IMR-90 (cell line): ENCODE measurements around the gene MBD3L2. TPM values are rescaled to one million over a fixed set of nuclear protein-coding genes. Genes with fewer than 3 reads are reported as not detected.

Experiments
- ATAC-seq: fragments of 200-7000 bp; cut with Tn5 transposase; 2 replicates; pipeline ENCODE4 v1.9.1; 2020; ENCODE audit warnings: low read depth, mild to moderate bottlenecking, moderate library complexity
- BruUV-seq: library from RNA; stranded (reverse); fragments of 400-500 nt; replicated peaks from 2 replicates; lab custom pipeline; 2021; lab: Mats Ljungman, UMichigan
- CTCF ChIA-PET: fragments of 300-600 bp; formaldehyde crosslinking; extraction: SDS; loops from one replicate; lab custom pipeline; 2021; ENCODE audit warnings: antibody characterized with exemption; lab: Yijun Ruan, JAX
- POLR2A ChIA-PET: fragments of 300-600 bp; sonication (Branson Sonifier 250); formaldehyde crosslinking; loops from one replicate; lab custom pipeline; 2022; ENCODE audit warnings: antibody characterized with exemption; ENCODE audit not compliant: unreplicated experiment; lab: Charles Lee
- DNase-seq: peaks from one replicate; pipeline ENCODE4 v3.0.0; 2013
- H2AFZ ChIP-seq: replicated peaks from 2 replicates; pipeline ENCODE3; 2013; ENCODE audit warnings: low read length, mild to moderate bottlenecking; ENCODE audit not compliant: poor library complexity
- H2AK5ac ChIP-seq: 2 replicates; pipeline ENCODE4 v1.6.1; 2013; ENCODE audit warnings: low read depth, low read length, inconsistent platforms
- H2AK9ac ChIP-seq: replicated peaks from 2 replicates; pipeline ENCODE3; 2013; ENCODE audit warnings: mild to moderate bottlenecking, low read depth, low read length, moderate library complexity; ENCODE audit not compliant: poor library complexity
- H2BK120ac ChIP-seq: 2 replicates; pipeline ENCODE4 v1.6.1; 2013; ENCODE audit warnings: low read depth, low read length, inconsistent platforms
- H2BK15ac ChIP-seq: 3 replicates; pipeline ENCODE4 v1.6.1; 2013; ENCODE audit warnings: low read depth, low read length, inconsistent platforms
- H2BK20ac ChIP-seq: 2 replicates; pipeline ENCODE4 v1.6.1; 2013; ENCODE audit warnings: low read depth, mild to moderate bottlenecking, inconsistent platforms, low read length, moderate library complexity
- H2BK5ac ChIP-seq: 2 replicates; pipeline ENCODE4 v1.6.1; 2013; ENCODE audit warnings: mild to moderate bottlenecking, low read depth, low read length, inconsistent platforms; ENCODE audit not compliant: poor library complexity, severe bottlenecking
- H3K14ac ChIP-seq: replicated peaks from 2 replicates; pipeline ENCODE4 v1.6.1; 2013; ENCODE audit warnings: low read depth, low read length, inconsistent platforms
- H3K18ac ChIP-seq: 2 replicates; pipeline ENCODE4 v1.6.1; 2013; ENCODE audit warnings: low read depth, low read length, control low read depth
- H3K23ac ChIP-seq: 2 replicates; pipeline ENCODE4 v1.6.1; 2013; ENCODE audit warnings: low read depth, low read length, inconsistent platforms
- H3K27ac ChIP-seq: 2 replicates; pipeline ENCODE4 v1.5.1; 2013; ENCODE audit warnings: mild to moderate bottlenecking, control low read depth, low read length; ENCODE audit not compliant: insufficient read depth
- H3K27me3 ChIP-seq: 2 replicates; pipeline ENCODE4 v1.6.1; 2013; ENCODE audit warnings: low read length; ENCODE audit not compliant: control insufficient read depth, insufficient read depth
- H3K36me3 ChIP-seq: 2 replicates; pipeline ENCODE4 v1.6.1; 2013; ENCODE audit warnings: low read length, mixed read lengths; ENCODE audit not compliant: control insufficient read depth, insufficient read depth
- H3K4ac ChIP-seq: 2 replicates; pipeline ENCODE4 v1.6.1; 2013; ENCODE audit warnings: low read depth, low read length, inconsistent platforms
- H3K4me1 ChIP-seq: 2 replicates; pipeline ENCODE4 v1.6.1; 2013; ENCODE audit warnings: low read length, mixed read lengths; ENCODE audit not compliant: control insufficient read depth, insufficient read depth
- H3K4me2 ChIP-seq: 2 replicates; pipeline ENCODE4 v1.6.1; 2013; ENCODE audit warnings: low read depth, mild to moderate bottlenecking, control low read depth, low read length, moderate library complexity
- H3K4me3 ChIP-seq: 2 replicates; pipeline ENCODE4 v1.5.1; 2013; ENCODE audit warnings: low read depth, mild to moderate bottlenecking, control low read depth, low read length, moderate library complexity; ENCODE audit not compliant: insufficient read depth
- H3K56ac ChIP-seq: 2 replicates; pipeline ENCODE4 v1.6.1; 2013; ENCODE audit warnings: low read length, inconsistent platforms; ENCODE audit not compliant: insufficient read depth; ENCODE audit errors: extremely low read depth
- H3K79me1 ChIP-seq, 2 experiments: 2 replicates each; pipeline ENCODE4 v1.6.1; 2013; ENCODE audit warnings: low read length in 2 of 2, inconsistent platforms in 1 of 2, low read depth in 1 of 2
- H3K9ac ChIP-seq: 2 replicates; pipeline ENCODE4 v1.6.1; 2013; ENCODE audit warnings: low read depth, low read length, control low read depth
- H3K9me1 ChIP-seq: 2 replicates; pipeline ENCODE4 v1.6.1; 2013; ENCODE audit warnings: low read length, inconsistent platforms; ENCODE audit not compliant: insufficient read depth
- H3K9me3 ChIP-seq: 2 replicates; pipeline ENCODE4 v1.6.1; 2013; ENCODE audit warnings: low read length; ENCODE audit not compliant: control insufficient read depth, insufficient read depth
- H4K20me1 ChIP-seq: 2 replicates; pipeline ENCODE4 v1.6.1; 2013; ENCODE audit warnings: low read length, inconsistent platforms; ENCODE audit not compliant: insufficient read depth
- H4K5ac ChIP-seq: 2 replicates; pipeline ENCODE4 v1.6.1; 2013; ENCODE audit warnings: mild to moderate bottlenecking, low read depth, low read length, control low read depth
- H4K8ac ChIP-seq, 2 experiments: 2 replicates each; pipeline ENCODE4 v1.6.1; 2013; ENCODE audit warnings: low read depth in 2 of 2, low read length in 2 of 2, control low read depth in 1 of 2, inconsistent platforms in 1 of 2
- H4K91ac ChIP-seq: 2 replicates; pipeline ENCODE4 v1.6.1; 2013; ENCODE audit warnings: low read depth, low read length, inconsistent platforms; ENCODE audit not compliant: insufficient read depth
- BHLHE40 ChIP-seq: fragments of 150-350 bp; IDR thresholded peaks from 2 replicates; pipeline ENCODE4 v1.6.1; 2016; ENCODE audit warnings: mild to moderate bottlenecking, low read depth, low read length
- CEBPB ChIP-seq: IDR thresholded peaks from 2 replicates; pipeline ENCODE4 v1.6.1; 2012; ENCODE audit warnings: low read depth, low read length, improper control_type of control experiment
- CHD1 ChIP-seq: IDR thresholded peaks from 2 replicates; pipeline ENCODE4 v1.6.1; 2012; ENCODE audit warnings: low read depth, low read length, improper control_type of control experiment
- FOS ChIP-seq: fragments of 150-350 bp; IDR thresholded peaks from 2 replicates; pipeline ENCODE4 v1.6.1; 2016; ENCODE audit warnings: low read depth, low read length
- MAFK ChIP-seq: IDR thresholded peaks from 2 replicates; pipeline ENCODE4 v1.6.1; 2012; ENCODE audit warnings: low read depth, low read length, improper control_type of control experiment
- MAZ ChIP-seq: IDR thresholded peaks from 2 replicates; pipeline ENCODE4 v1.6.1; 2012; ENCODE audit warnings: low read depth, mild to moderate bottlenecking, low read length, improper control_type of control experiment, moderate library complexity, borderline replicate concordance
- MXI1 ChIP-seq: IDR thresholded peaks from 2 replicates; pipeline ENCODE4 v1.6.1; 2012; ENCODE audit warnings: low read depth, mild to moderate bottlenecking, low read length, moderate library complexity, borderline replicate concordance
- POLR2A ChIP-seq: IDR thresholded peaks from 2 replicates; pipeline ENCODE4 v1.6.1; 2012; ENCODE audit warnings: mild to moderate bottlenecking, low read depth, low read length
- RAD21 ChIP-seq: IDR thresholded peaks from 2 replicates; pipeline ENCODE4 v1.6.1; 2012; ENCODE audit warnings: low read length, improper control_type of control experiment
- RCOR1 ChIP-seq: IDR thresholded peaks from 2 replicates; pipeline ENCODE4 v1.6.1; 2012; ENCODE audit warnings: mild to moderate bottlenecking, low read length, improper control_type of control experiment; ENCODE audit not compliant: insufficient replicate concordance
- RFX5 ChIP-seq: IDR thresholded peaks from 2 replicates; pipeline ENCODE4 v1.8.0; 2012; ENCODE audit warnings: low read depth, mild to moderate bottlenecking, low read length, moderate library complexity
- SMC3 ChIP-seq: fragments of 150-350 bp; IDR thresholded peaks from 2 replicates; pipeline ENCODE4 v1.6.1; 2016; ENCODE audit warnings: low read depth, mild to moderate bottlenecking, antibody characterized with exemption, low read length, moderate library complexity
- WGBS, 2 experiments: methylation state at CpG; one replicate each; pipeline versions ENCODE4 v1.1.5 to v1.1.7; 2013; ENCODE audit warnings: missing lambda C conversion rate in 2 of 2; ENCODE audit not compliant: insufficient read length in 1 of 2; ENCODE audit errors: extremely low coverage in 2 of 2; 5-methylcytosine and 5-hydroxymethylcytosine counted together
- dilution Hi-C: fragments of 300-500 bp; cut with HindIII; formaldehyde crosslinking; loops from one replicate; pipeline ENCODE4 v1.14.3; 2018; ENCODE audit warnings: low sequenced_read_pairs; ENCODE audit not compliant: unreplicated experiment
- in situ Hi-C: fragments of 300-500 bp; cut with MboI; formaldehyde crosslinking; loops from 3 replicates; pipeline ENCODE4 v1.14.3; 2019; ENCODE audit warnings: low sequenced_read_pairs, inconsistent platforms, mixed read lengths
- intact Hi-C: fragments of 100-400 bp; cut with micrococcal nuclease; formaldehyde crosslinking; loops from 2 replicates; pipeline ENCODE4 v1.10.0; 2022
- polyA plus RNA-seq, 3 experiments: library from polyadenylated mRNA; depleted of rRNA; stranded (reverse); fragments of >200 nt; gene quantifications; 2 replicates each; pipeline ENCODE4 v1.2.3, GENCODE V29; 2012; ENCODE audit warnings: low replicate concordance in 1 of 3
- total RNA-seq: library from RNA; depleted of rRNA; stranded (reverse); fragments of >200 nt; gene quantifications from 2 replicates; pipeline ENCODE4 v1.2.3, GENCODE V29; 2012
- TF ChIP-seq, protein P1 (sequence below): conservative IDR thresholded peaks from 2 replicates; pipeline ENCODE4 v1.5.1; 2012; ENCODE audit warnings: mild to moderate bottlenecking, low read depth, low read length, improper control_type of control experiment
- TF ChIP-seq, protein P2 (sequence below): fragments of 150-350 bp; IDR thresholded peaks from 2 replicates; pipeline ENCODE4 v1.6.1; 2016; ENCODE audit warnings: low read depth, mild to moderate bottlenecking, low read length, moderate library complexity, borderline replicate concordance
- TF ChIP-seq, protein P3 (sequence below): fragments of 150-350 bp; IDR thresholded peaks from 2 replicates; pipeline ENCODE4 v1.6.1; 2017; ENCODE audit warnings: mild to moderate bottlenecking, antibody characterized with exemption, low read length, low read depth

The MBD3L2 gene
- total and polyA plus RNA-seq, 2 of the 4 experiments (the other 2 are of a cell fraction) = not detected

DNA sequence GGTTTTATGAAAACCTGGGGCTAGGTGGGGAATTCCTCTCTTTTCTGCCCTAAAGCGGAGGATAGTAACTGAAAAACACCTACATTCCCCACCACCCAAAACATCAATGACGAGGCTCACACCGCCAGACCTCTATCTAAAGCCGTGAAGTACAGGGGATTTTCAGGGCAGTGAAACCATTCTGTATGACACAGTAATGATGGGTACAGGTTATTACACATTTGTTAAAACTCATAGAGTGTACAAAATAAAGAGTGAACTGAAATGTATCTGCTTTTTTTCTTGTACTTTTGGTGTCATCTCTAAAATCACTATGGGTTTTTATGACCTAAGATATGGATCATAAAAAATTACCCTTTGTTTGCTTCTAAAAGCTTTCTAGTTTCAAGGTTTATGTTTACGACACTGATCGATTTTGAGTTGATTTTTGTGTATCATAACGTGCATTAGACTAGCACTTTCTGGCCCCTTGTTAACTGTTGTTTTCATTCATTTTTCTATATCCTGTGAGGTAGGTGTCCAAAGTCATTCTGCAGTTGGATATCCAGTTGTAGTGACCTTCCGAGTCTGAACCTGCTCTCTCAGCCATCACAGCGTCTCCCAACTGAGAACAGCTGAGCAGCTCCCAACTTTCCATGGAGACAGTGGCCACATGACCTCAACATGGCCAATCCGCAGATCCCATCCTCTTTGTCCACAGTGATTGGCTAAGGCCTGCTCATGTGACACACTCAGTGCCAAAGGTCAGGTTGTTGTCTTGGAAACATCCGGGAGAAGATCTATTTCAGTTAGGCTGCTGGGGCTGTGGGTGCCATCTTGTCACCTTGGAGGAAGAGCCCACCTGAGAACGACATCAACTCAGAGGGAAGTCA lies 38.2 kb upstream of the MBD3L2 start:
- H2AFZ ChIP-seq = no peak overlapping the region
- no peaks in the 10 kb centered on the region for H3K4me1 ChIP-seq
- no peak overlapping the region for H4K91ac ChIP-seq
- no peak overlapping the region for H2BK20ac ChIP-seq
- H4K8ac ChIP-seq = no peak overlapping the region
- POLR2A ChIA-PET = no interaction called here
- no peak overlapping the region for H3K27ac ChIP-seq
- H3K4ac ChIP-seq = no peak overlapping the region
- no peak overlapping the region for H4K5ac ChIP-seq
- H3K56ac ChIP-seq = no peak overlapping the region
- H2AK5ac ChIP-seq = no peak overlapping the region
- in situ Hi-C loops = no loop called here
- no peak overlapping the region for H3K4me2 ChIP-seq
- BruUV-seq = no TSS peak
- no peaks in the 10 kb centered on the region for H3K9me1 ChIP-seq
- no peaks in the 10 kb centered on the region for H3K36me3 ChIP-seq
- no peak overlapping the region for H2AK9ac ChIP-seq
- intact Hi-C loops = no loop called here
- peaks cover 15% of the 10 kb centered on the region for H3K9me3 ChIP-seq
- no peak overlapping the region for H2BK120ac ChIP-seq
- TF ChIP-seq POLR2A (no peak), CEBPB (no peak), FOS (no peak), RCOR1 (no peak), MAFK (no peak), RFX5 (no peak), SMC3 (no peak), RAD21 (no peak), BHLHE40 (no peak), MXI1 (no peak), CHD1 (no peak), MAZ (no peak)
- TF ChIP-seq, protein P1, sequence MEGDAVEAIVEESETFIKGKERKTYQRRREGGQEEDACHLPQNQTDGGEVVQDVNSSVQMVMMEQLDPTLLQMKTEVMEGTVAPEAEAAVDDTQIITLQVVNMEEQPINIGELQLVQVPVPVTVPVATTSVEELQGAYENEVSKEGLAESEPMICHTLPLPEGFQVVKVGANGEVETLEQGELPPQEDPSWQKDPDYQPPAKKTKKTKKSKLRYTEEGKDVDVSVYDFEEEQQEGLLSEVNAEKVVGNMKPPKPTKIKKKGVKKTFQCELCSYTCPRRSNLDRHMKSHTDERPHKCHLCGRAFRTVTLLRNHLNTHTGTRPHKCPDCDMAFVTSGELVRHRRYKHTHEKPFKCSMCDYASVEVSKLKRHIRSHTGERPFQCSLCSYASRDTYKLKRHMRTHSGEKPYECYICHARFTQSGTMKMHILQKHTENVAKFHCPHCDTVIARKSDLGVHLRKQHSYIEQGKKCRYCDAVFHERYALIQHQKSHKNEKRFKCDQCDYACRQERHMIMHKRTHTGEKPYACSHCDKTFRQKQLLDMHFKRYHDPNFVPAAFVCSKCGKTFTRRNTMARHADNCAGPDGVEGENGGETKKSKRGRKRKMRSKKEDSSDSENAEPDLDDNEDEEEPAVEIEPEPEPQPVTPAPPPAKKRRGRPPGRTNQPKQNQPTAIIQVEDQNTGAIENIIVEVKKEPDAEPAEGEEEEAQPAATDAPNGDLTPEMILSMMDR = no peak
- TF ChIP-seq, protein P2, sequence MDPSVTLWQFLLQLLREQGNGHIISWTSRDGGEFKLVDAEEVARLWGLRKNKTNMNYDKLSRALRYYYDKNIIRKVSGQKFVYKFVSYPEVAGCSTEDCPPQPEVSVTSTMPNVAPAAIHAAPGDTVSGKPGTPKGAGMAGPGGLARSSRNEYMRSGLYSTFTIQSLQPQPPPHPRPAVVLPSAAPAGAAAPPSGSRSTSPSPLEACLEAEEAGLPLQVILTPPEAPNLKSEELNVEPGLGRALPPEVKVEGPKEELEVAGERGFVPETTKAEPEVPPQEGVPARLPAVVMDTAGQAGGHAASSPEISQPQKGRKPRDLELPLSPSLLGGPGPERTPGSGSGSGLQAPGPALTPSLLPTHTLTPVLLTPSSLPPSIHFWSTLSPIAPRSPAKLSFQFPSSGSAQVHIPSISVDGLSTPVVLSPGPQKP = no peak
- TF ChIP-seq, protein P3, sequence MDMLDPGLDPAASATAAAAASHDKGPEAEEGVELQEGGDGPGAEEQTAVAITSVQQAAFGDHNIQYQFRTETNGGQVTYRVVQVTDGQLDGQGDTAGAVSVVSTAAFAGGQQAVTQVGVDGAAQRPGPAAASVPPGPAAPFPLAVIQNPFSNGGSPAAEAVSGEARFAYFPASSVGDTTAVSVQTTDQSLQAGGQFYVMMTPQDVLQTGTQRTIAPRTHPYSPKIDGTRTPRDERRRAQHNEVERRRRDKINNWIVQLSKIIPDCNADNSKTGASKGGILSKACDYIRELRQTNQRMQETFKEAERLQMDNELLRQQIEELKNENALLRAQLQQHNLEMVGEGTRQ = no peak
- dilution Hi-C loops = no loop called here
- H2BK15ac ChIP-seq = no peak overlapping the region
- no peak overlapping the region for H3K4me3 ChIP-seq
- H3K9ac ChIP-seq = no peak overlapping the region
- 67% methylated on average over 3 of the region's 12 CpGs; no CpG with 5 or more reads in 1 of the 2 experiments for WGBS, 2 experiments
- no peaks in the 10 kb centered on the region for H3K79me1 ChIP-seq
- no peak overlapping the region for H2BK5ac ChIP-seq
- no peak overlapping the region for H3K18ac ChIP-seq
- no peak overlapping the region for H3K23ac ChIP-seq
- ATAC-seq (no peak), DNase-seq (no peak)
- CTCF ChIA-PET = no interaction called here
- no peaks in the 10 kb centered on the region for H3K27me3 ChIP-seq
- no peaks in the 10 kb centered on the region for H4K20me1 ChIP-seq
- no peak overlapping the region for H3K14ac ChIP-seq
